IMR-90 (cell line): ENCODE data around the gene MYBPH. TPM values are rescaled to one million over a fixed set of nuclear protein-coding genes. Genes with fewer than 3 reads are reported as not detected.

Source experiments
- ATAC-seq: fragments of 200-7000 bp; cut with Tn5 transposase; 2 replicates; pipeline ENCODE4 v1.9.1; 2020; ENCODE audit warnings: low read depth, mild to moderate bottlenecking, moderate library complexity
- BruUV-seq: library from RNA; stranded (reverse); fragments of 400-500 nt; replicated peaks from 2 replicates; lab custom pipeline; 2021; lab: Mats Ljungman, UMichigan
- CTCF ChIA-PET: fragments of 300-600 bp; formaldehyde crosslinking; extraction: SDS; loops from one replicate; lab custom pipeline; 2021; ENCODE audit warnings: antibody characterized with exemption; lab: Yijun Ruan, JAX
- POLR2A ChIA-PET: fragments of 300-600 bp; sonication (Branson Sonifier 250); formaldehyde crosslinking; loops from one replicate; lab custom pipeline; 2022; ENCODE audit warnings: antibody characterized with exemption; ENCODE audit not compliant: unreplicated experiment; lab: Charles Lee
- DNase-seq: peaks from one replicate; pipeline ENCODE4 v3.0.0; 2013
- H2AFZ ChIP-seq: replicated peaks from 2 replicates; pipeline ENCODE3; 2013; ENCODE audit warnings: low read length, mild to moderate bottlenecking; ENCODE audit not compliant: poor library complexity
- H2AK5ac ChIP-seq: 2 replicates; pipeline ENCODE4 v1.6.1; 2013; ENCODE audit warnings: low read depth, low read length, inconsistent platforms
- H2AK9ac ChIP-seq: replicated peaks from 2 replicates; pipeline ENCODE3; 2013; ENCODE audit warnings: mild to moderate bottlenecking, low read depth, low read length, moderate library complexity; ENCODE audit not compliant: poor library complexity
- H2BK120ac ChIP-seq: 2 replicates; pipeline ENCODE4 v1.6.1; 2013; ENCODE audit warnings: low read depth, low read length, inconsistent platforms
- H2BK15ac ChIP-seq: 3 replicates; pipeline ENCODE4 v1.6.1; 2013; ENCODE audit warnings: low read depth, low read length, inconsistent platforms
- H2BK20ac ChIP-seq: 2 replicates; pipeline ENCODE4 v1.6.1; 2013; ENCODE audit warnings: low read depth, mild to moderate bottlenecking, inconsistent platforms, low read length, moderate library complexity
- H2BK5ac ChIP-seq: 2 replicates; pipeline ENCODE4 v1.6.1; 2013; ENCODE audit warnings: mild to moderate bottlenecking, low read depth, low read length, inconsistent platforms; ENCODE audit not compliant: poor library complexity, severe bottlenecking
- H3K14ac ChIP-seq: replicated peaks from 2 replicates; pipeline ENCODE4 v1.6.1; 2013; ENCODE audit warnings: low read depth, low read length, inconsistent platforms
- H3K18ac ChIP-seq: 2 replicates; pipeline ENCODE4 v1.6.1; 2013; ENCODE audit warnings: low read depth, low read length, control low read depth
- H3K23ac ChIP-seq: 2 replicates; pipeline ENCODE4 v1.6.1; 2013; ENCODE audit warnings: low read depth, low read length, inconsistent platforms
- H3K27ac ChIP-seq: 2 replicates; pipeline ENCODE4 v1.5.1; 2013; ENCODE audit warnings: mild to moderate bottlenecking, control low read depth, low read length; ENCODE audit not compliant: insufficient read depth
- H3K27me3 ChIP-seq: 2 replicates; pipeline ENCODE4 v1.6.1; 2013; ENCODE audit warnings: low read length; ENCODE audit not compliant: control insufficient read depth, insufficient read depth
- H3K36me3 ChIP-seq: 2 replicates; pipeline ENCODE4 v1.6.1; 2013; ENCODE audit warnings: low read length, mixed read lengths; ENCODE audit not compliant: control insufficient read depth, insufficient read depth
- H3K4ac ChIP-seq: 2 replicates; pipeline ENCODE4 v1.6.1; 2013; ENCODE audit warnings: low read depth, low read length, inconsistent platforms
- H3K4me1 ChIP-seq: 2 replicates; pipeline ENCODE4 v1.6.1; 2013; ENCODE audit warnings: low read length, mixed read lengths; ENCODE audit not compliant: control insufficient read depth, insufficient read depth
- H3K4me2 ChIP-seq: 2 replicates; pipeline ENCODE4 v1.6.1; 2013; ENCODE audit warnings: low read depth, mild to moderate bottlenecking, control low read depth, low read length, moderate library complexity
- H3K4me3 ChIP-seq: 2 replicates; pipeline ENCODE4 v1.5.1; 2013; ENCODE audit warnings: low read depth, mild to moderate bottlenecking, control low read depth, low read length, moderate library complexity; ENCODE audit not compliant: insufficient read depth
- H3K56ac ChIP-seq: 2 replicates; pipeline ENCODE4 v1.6.1; 2013; ENCODE audit warnings: low read length, inconsistent platforms; ENCODE audit not compliant: insufficient read depth; ENCODE audit errors: extremely low read depth
- H3K79me1 ChIP-seq, 2 experiments: 2 replicates each; pipeline ENCODE4 v1.6.1; 2013; ENCODE audit warnings: low read length in 2 of 2, inconsistent platforms in 1 of 2, low read depth in 1 of 2
- H3K9ac ChIP-seq: 2 replicates; pipeline ENCODE4 v1.6.1; 2013; ENCODE audit warnings: low read depth, low read length, control low read depth
- H3K9me1 ChIP-seq: 2 replicates; pipeline ENCODE4 v1.6.1; 2013; ENCODE audit warnings: low read length, inconsistent platforms; ENCODE audit not compliant: insufficient read depth
- H3K9me3 ChIP-seq: 2 replicates; pipeline ENCODE4 v1.6.1; 2013; ENCODE audit warnings: low read length; ENCODE audit not compliant: control insufficient read depth, insufficient read depth
- H4K20me1 ChIP-seq: 2 replicates; pipeline ENCODE4 v1.6.1; 2013; ENCODE audit warnings: low read length, inconsistent platforms; ENCODE audit not compliant: insufficient read depth
- H4K5ac ChIP-seq: 2 replicates; pipeline ENCODE4 v1.6.1; 2013; ENCODE audit warnings: mild to moderate bottlenecking, low read depth, low read length, control low read depth
- H4K8ac ChIP-seq, 2 experiments: 2 replicates each; pipeline ENCODE4 v1.6.1; 2013; ENCODE audit warnings: low read depth in 2 of 2, low read length in 2 of 2, control low read depth in 1 of 2, inconsistent platforms in 1 of 2
- H4K91ac ChIP-seq: 2 replicates; pipeline ENCODE4 v1.6.1; 2013; ENCODE audit warnings: low read depth, low read length, inconsistent platforms; ENCODE audit not compliant: insufficient read depth
- BHLHE40 ChIP-seq: fragments of 150-350 bp; IDR thresholded peaks from 2 replicates; pipeline ENCODE4 v1.6.1; 2016; ENCODE audit warnings: mild to moderate bottlenecking, low read depth, low read length
- CEBPB ChIP-seq: IDR thresholded peaks from 2 replicates; pipeline ENCODE4 v1.6.1; 2012; ENCODE audit warnings: low read depth, low read length, improper control_type of control experiment
- CHD1 ChIP-seq: IDR thresholded peaks from 2 replicates; pipeline ENCODE4 v1.6.1; 2012; ENCODE audit warnings: low read depth, low read length, improper control_type of control experiment
- ELK1 ChIP-seq: fragments of 150-350 bp; IDR thresholded peaks from 2 replicates; pipeline ENCODE4 v1.6.1; 2016; ENCODE audit warnings: low read depth, mild to moderate bottlenecking, low read length, moderate library complexity, borderline replicate concordance
- MAFK ChIP-seq: IDR thresholded peaks from 2 replicates; pipeline ENCODE4 v1.6.1; 2012; ENCODE audit warnings: low read depth, low read length, improper control_type of control experiment
- MAZ ChIP-seq: IDR thresholded peaks from 2 replicates; pipeline ENCODE4 v1.6.1; 2012; ENCODE audit warnings: low read depth, mild to moderate bottlenecking, low read length, improper control_type of control experiment, moderate library complexity, borderline replicate concordance
- RAD21 ChIP-seq: IDR thresholded peaks from 2 replicates; pipeline ENCODE4 v1.6.1; 2012; ENCODE audit warnings: low read length, improper control_type of control experiment
- RCOR1 ChIP-seq: IDR thresholded peaks from 2 replicates; pipeline ENCODE4 v1.6.1; 2012; ENCODE audit warnings: mild to moderate bottlenecking, low read length, improper control_type of control experiment; ENCODE audit not compliant: insufficient replicate concordance
- RFX5 ChIP-seq: IDR thresholded peaks from 2 replicates; pipeline ENCODE4 v1.8.0; 2012; ENCODE audit warnings: low read depth, mild to moderate bottlenecking, low read length, moderate library complexity
- SMC3 ChIP-seq: fragments of 150-350 bp; IDR thresholded peaks from 2 replicates; pipeline ENCODE4 v1.6.1; 2016; ENCODE audit warnings: low read depth, mild to moderate bottlenecking, antibody characterized with exemption, low read length, moderate library complexity
- WGBS, 2 experiments: methylation state at CpG; one replicate each; pipeline versions ENCODE4 v1.1.5 to v1.1.7; 2013; ENCODE audit warnings: missing lambda C conversion rate in 2 of 2; ENCODE audit not compliant: insufficient read length in 1 of 2; ENCODE audit errors: extremely low coverage in 2 of 2; 5-methylcytosine and 5-hydroxymethylcytosine counted together
- dilution Hi-C: fragments of 300-500 bp; cut with HindIII; formaldehyde crosslinking; loops from one replicate; pipeline ENCODE4 v1.14.3; 2018; ENCODE audit warnings: low sequenced_read_pairs; ENCODE audit not compliant: unreplicated experiment
- in situ Hi-C: fragments of 300-500 bp; cut with MboI; formaldehyde crosslinking; loops from 3 replicates; pipeline ENCODE4 v1.14.3; 2019; ENCODE audit warnings: low sequenced_read_pairs, inconsistent platforms, mixed read lengths
- intact Hi-C: fragments of 100-400 bp; cut with micrococcal nuclease; formaldehyde crosslinking; loops from 2 replicates; pipeline ENCODE4 v1.10.0; 2022
- polyA plus RNA-seq, 3 experiments: library from polyadenylated mRNA; depleted of rRNA; stranded (reverse); fragments of >200 nt; gene quantifications; 2 replicates each; pipeline ENCODE4 v1.2.3, GENCODE V29; 2012; ENCODE audit warnings: low replicate concordance in 1 of 3
- total RNA-seq: library from RNA; depleted of rRNA; stranded (reverse); fragments of >200 nt; gene quantifications from 2 replicates; pipeline ENCODE4 v1.2.3, GENCODE V29; 2012
- TF ChIP-seq, protein P1 (sequence below): fragments of 150-350 bp; IDR thresholded peaks from 2 replicates; pipeline ENCODE4 v1.6.1; 2017; ENCODE audit warnings: mild to moderate bottlenecking, antibody characterized with exemption, low read length, low read depth

The MYBPH gene
- total and polyA plus RNA-seq, 2 of the 4 experiments (the other 2 are of a cell fraction) = not detected

- peaks cover 20% of the 10 kb centered on the region for H3K27me3 ChIP-seq
- H2BK20ac ChIP-seq = no peak overlapping the region
- no TSS peak for BruUV-seq
- H3K9me3 ChIP-seq = no peaks in the 10 kb centered on the region
- no peak overlapping the region for H3K9ac ChIP-seq
- no peak overlapping the region for H4K8ac ChIP-seq
- no peak overlapping the region for H3K27ac ChIP-seq
- DNase-seq (no peak), ATAC-seq (no peak)
- POLR2A ChIA-PET = no interaction called here
- peaks cover 2% of the 10 kb centered on the region; the same call in 1 of the 2 replicates for H3K4me1 ChIP-seq
- H2BK5ac ChIP-seq = no peak overlapping the region
- no CpG with 5 or more reads among the region's 4 CpGs for WGBS, 2 experiments
- H3K56ac ChIP-seq = no peak overlapping the region
- H3K36me3 ChIP-seq = no peaks in the 10 kb centered on the region
- TF ChIP-seq SMC3 (no peak), ELK1 (no peak), RAD21 (no peak), CEBPB (no peak), RCOR1 (no peak), MAFK (no peak), RFX5 (no peak), BHLHE40 (no peak), CHD1 (no peak), MAZ (no peak)
- TF ChIP-seq, protein P1, sequence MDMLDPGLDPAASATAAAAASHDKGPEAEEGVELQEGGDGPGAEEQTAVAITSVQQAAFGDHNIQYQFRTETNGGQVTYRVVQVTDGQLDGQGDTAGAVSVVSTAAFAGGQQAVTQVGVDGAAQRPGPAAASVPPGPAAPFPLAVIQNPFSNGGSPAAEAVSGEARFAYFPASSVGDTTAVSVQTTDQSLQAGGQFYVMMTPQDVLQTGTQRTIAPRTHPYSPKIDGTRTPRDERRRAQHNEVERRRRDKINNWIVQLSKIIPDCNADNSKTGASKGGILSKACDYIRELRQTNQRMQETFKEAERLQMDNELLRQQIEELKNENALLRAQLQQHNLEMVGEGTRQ = no peak
- intact Hi-C loops = no loop called here
- no peak overlapping the region for H3K14ac ChIP-seq
- no peak overlapping the region for H3K4me3 ChIP-seq
- CTCF ChIA-PET = interaction anchor here (1.0 kb wide), 1 partner anchor 12 kb away, joined by 4 read pairs; no protein-coding TSS in a partner anchor
- no peak overlapping the region for H2AFZ ChIP-seq
- H3K4me2 ChIP-seq = no peak overlapping the region
- no peaks in the 10 kb centered on the region for H4K20me1 ChIP-seq
- H3K79me1 ChIP-seq = no peaks in the 10 kb centered on the region
- dilution Hi-C loops = no loop called here
- H3K9me1 ChIP-seq = no peaks in the 10 kb centered on the region
- no peak overlapping the region for H3K18ac ChIP-seq
- in situ Hi-C loops = no loop called here
- no peak overlapping the region for H2BK120ac ChIP-seq
- no peak overlapping the region for H4K5ac ChIP-seq
- H3K23ac ChIP-seq = no peak overlapping the region
- H4K91ac ChIP-seq = no peak overlapping the region
- H2AK5ac ChIP-seq = no peak overlapping the region
- no peak overlapping the region for H3K4ac ChIP-seq
- H2BK15ac ChIP-seq = no peak overlapping the region
- H2AK9ac ChIP-seq = no peak overlapping the region
These were observed 8.8 kb upstream of the MYBPH start for GRCh38 chr1:203184467-203184866.
